ENCODE data around the gene VWA5B1.

Gene VWA5B1

GRCh38 chr1:20290624-20291597 is at the start of gene VWA5B1:
VWA5B1 (plus strand) TSS chr1:20290875; CDS start chr1:20310602, 19,727 bp downstream.
- Histone ChIP-seq H3K27ac (ENCODE audit: low read depth, low read length) (no peak within 1 kb of the TSS), H3K9me3 (ENCODE audit: control insufficient read depth, insufficient read depth, low read depth, low read length) (peaks cover 2% of the 10 kb centered on the region; the same call in 1 of the 2 replicates), H3K9ac (ENCODE audit: low read length) (peak within 1 kb of the TSS; percentile 62), H3K4me3 (ENCODE audit: low read depth, low read length) (peak within 1 kb of the TSS; percentile 51), H3K36me3 (ENCODE audit: control insufficient read depth, insufficient read depth, low read length) (no peaks in the 10 kb centered on the region), H3K27me3 (ENCODE audit: control insufficient read depth, insufficient read depth, low read length) (peaks cover 68% of the 10 kb centered on the region), H3K4me1 (ENCODE audit: control insufficient read depth, insufficient read depth, low read length) (peaks cover 17% of the 10 kb centered on the region)

- H3K9ac ChIP-seq (ENCODE audit: low read length), result no peak overlapping the region
- H3K9me3 ChIP-seq (ENCODE audit: control insufficient read depth, insufficient read depth, low read depth, low read length), result 0 out of 2 replicates have a peak, but pooled peaks cover 6% of the 10 kb centered on the region
- no peak overlapping the region for H3K27ac ChIP-seq (ENCODE audit: low read depth, low read length)
- peaks cover 20% of the 10 kb centered on the region; the same call in 1 of the 2 replicates for H3K27me3 ChIP-seq (ENCODE audit: control insufficient read depth, insufficient read depth, low read length)
- H3K36me3 ChIP-seq (ENCODE audit: control insufficient read depth, insufficient read depth, low read length), result no peaks in the 10 kb centered on the region
- H3K4me1 ChIP-seq (ENCODE audit: control insufficient read depth, insufficient read depth, low read length), result peaks cover 3% of the 10 kb centered on the region; the same call in 1 of the 2 replicates
- no peak overlapping the region for H3K4me3 ChIP-seq (ENCODE audit: low read depth, low read length)
These were observed 47.7 kb upstream of the VWA5B1 start for GRCh38 chr1:20242890-20243479.

DNA sequence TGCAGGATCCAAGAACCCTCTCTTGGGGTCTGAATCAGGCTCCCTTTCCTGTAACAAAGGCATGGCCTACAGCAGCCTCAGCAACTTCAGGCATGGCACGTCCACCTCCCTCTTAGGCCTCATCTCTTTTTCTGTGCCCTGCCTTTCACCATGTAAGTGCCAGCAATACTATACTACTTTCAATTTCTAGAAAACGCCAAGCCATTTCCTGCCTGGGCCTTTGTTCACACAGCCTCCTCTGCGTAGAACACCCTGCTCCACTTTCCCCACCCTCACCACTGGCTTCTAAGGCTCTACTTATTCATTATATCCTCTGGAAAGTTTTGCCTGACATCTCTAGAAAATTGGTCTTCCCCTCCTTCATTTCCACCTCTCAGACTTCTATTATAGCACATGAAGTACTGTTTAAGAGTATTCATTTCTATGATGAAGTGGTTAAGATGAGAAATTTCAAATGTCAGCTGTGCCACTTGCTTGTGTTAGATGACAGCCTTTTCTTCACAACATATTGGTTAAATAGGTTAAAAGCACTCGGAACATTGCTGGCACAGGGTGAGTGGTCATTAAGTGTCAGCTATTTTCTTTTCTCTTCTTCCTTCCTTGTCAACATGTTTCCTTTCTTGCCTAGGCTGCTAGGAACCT is 41.6 kb upstream of the VWA5B1 start:
- H3K9me3 ChIP-seq (ENCODE audit: control insufficient read depth, insufficient read depth, low read depth, low read length), result 0 out of 2 replicates have a peak, but pooled peaks cover 6% of the 10 kb centered on the region
- H3K4me1 ChIP-seq (ENCODE audit: control insufficient read depth, insufficient read depth, low read length), result peaks cover 3% of the 10 kb centered on the region; the same call in 1 of the 2 replicates
- H3K27ac ChIP-seq (ENCODE audit: low read depth, low read length), result no peak overlapping the region
- peaks cover 12% of the 10 kb centered on the region for H3K27me3 ChIP-seq (ENCODE audit: control insufficient read depth, insufficient read depth, low read length)
- no peak overlapping the region for H3K9ac ChIP-seq (ENCODE audit: low read length)
- H3K36me3 ChIP-seq (ENCODE audit: control insufficient read depth, insufficient read depth, low read length), result no peaks in the 10 kb centered on the region
- no peak overlapping the region for H3K4me3 ChIP-seq (ENCODE audit: low read depth, low read length)

DNA sequence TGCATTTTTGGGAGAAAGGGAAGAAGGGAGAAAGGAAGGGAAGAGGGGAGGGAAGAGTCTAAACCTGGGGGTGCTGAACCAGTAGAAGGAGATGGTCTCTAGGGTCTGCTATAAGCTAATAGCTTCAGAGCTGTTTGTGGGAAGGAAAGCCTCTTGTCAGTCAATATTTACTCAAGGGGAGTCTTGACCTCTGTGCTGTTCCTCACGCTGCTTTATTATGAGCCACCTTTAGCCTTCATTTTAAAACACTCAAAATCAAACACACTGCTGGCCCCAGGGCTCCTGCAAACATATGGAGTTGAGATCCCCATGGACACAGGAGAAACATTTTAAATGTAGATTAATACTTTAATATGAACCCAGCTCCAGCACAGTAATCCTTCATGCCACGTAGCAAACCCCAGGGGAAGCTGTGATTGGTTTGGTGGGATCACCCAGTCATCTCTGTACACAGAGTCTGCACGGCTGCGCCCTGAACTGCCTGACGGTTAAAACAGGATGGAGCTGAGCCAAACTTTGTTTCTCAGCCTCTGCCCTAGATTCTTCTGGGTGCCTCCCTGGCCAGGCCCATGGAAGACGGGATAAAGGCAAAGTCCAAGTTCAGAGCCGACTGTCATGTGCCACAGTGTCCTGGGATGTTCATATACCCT is 40.2 kb upstream of the VWA5B1 start:
- Histone ChIP-seq H3K4me3 (ENCODE audit: low read depth, low read length) (no peak overlapping the region), H3K36me3 (ENCODE audit: control insufficient read depth, insufficient read depth, low read length) (no peaks in the 10 kb centered on the region), H3K4me1 (ENCODE audit: control insufficient read depth, insufficient read depth, low read length) (peaks cover 3% of the 10 kb centered on the region; the same call in 1 of the 2 replicates), H3K9ac (ENCODE audit: low read length) (no peak overlapping the region), H3K9me3 (ENCODE audit: control insufficient read depth, insufficient read depth, low read depth, low read length) (0 out of 2 replicates have a peak, but pooled peaks cover 6% of the 10 kb centered on the region), H3K27ac (ENCODE audit: low read depth, low read length) (no peak overlapping the region), H3K27me3 (ENCODE audit: control insufficient read depth, insufficient read depth, low read length) (peaks cover 10% of the 10 kb centered on the region)

GRCh38 chr1:20252587-20252986 is 38.1 kb upstream of the VWA5B1 start:
- H3K27me3 ChIP-seq (ENCODE audit: control insufficient read depth, insufficient read depth, low read length), result peaks cover 10% of the 10 kb centered on the region
- peaks cover 6% of the 10 kb centered on the region for H3K4me1 ChIP-seq (ENCODE audit: control insufficient read depth, insufficient read depth, low read length)
- H3K27ac ChIP-seq (ENCODE audit: low read depth, low read length), result no peak overlapping the region
- no peaks in the 10 kb centered on the region for H3K9me3 ChIP-seq (ENCODE audit: control insufficient read depth, insufficient read depth, low read depth, low read length)
- no peaks in the 10 kb centered on the region for H3K36me3 ChIP-seq (ENCODE audit: control insufficient read depth, insufficient read depth, low read length)
- H3K4me3 ChIP-seq (ENCODE audit: low read depth, low read length), result no peak overlapping the region
- no peak overlapping the region for H3K9ac ChIP-seq (ENCODE audit: low read length)

- Histone ChIP-seq H3K27ac (ENCODE audit: low read depth, low read length) (no peak overlapping the region), H3K9ac (ENCODE audit: low read length) (no peak overlapping the region), H3K9me3 (ENCODE audit: control insufficient read depth, insufficient read depth, low read depth, low read length) (no peaks in the 10 kb centered on the region), H3K36me3 (ENCODE audit: control insufficient read depth, insufficient read depth, low read length) (no peaks in the 10 kb centered on the region), H3K4me1 (ENCODE audit: control insufficient read depth, insufficient read depth, low read length) (peaks cover 4% of the 10 kb centered on the region; the same call in 1 of the 2 replicates), H3K27me3 (ENCODE audit: control insufficient read depth, insufficient read depth, low read length) (peaks cover 3% of the 10 kb centered on the region; the same call in 1 of the 2 replicates), H3K4me3 (ENCODE audit: low read depth, low read length) (no peak overlapping the region)
These were observed 35.0 kb upstream of the VWA5B1 start for GRCh38 chr1:20255666-20256065.

- Histone ChIP-seq H3K4me3 (ENCODE audit: low read depth, low read length) (no peak overlapping the region), H3K27me3 (ENCODE audit: control insufficient read depth, insufficient read depth, low read length) (no peaks in the 10 kb centered on the region; the same call in 1 of the 2 replicates), H3K4me1 (ENCODE audit: control insufficient read depth, insufficient read depth, low read length) (peaks cover 4% of the 10 kb centered on the region; the same call in 1 of the 2 replicates), H3K36me3 (ENCODE audit: control insufficient read depth, insufficient read depth, low read length) (no peaks in the 10 kb centered on the region), H3K9me3 (ENCODE audit: control insufficient read depth, insufficient read depth, low read depth, low read length) (no peaks in the 10 kb centered on the region), H3K27ac (ENCODE audit: low read depth, low read length) (no peak overlapping the region), H3K9ac (ENCODE audit: low read length) (no peak overlapping the region)
These were observed 31.0 kb upstream of the VWA5B1 start for GRCh38 chr1:20259646-20260045.

GRCh38 chr1:20261095-20261494 is 29.6 kb upstream of the VWA5B1 start:
- H3K36me3 ChIP-seq (ENCODE audit: control insufficient read depth, insufficient read depth, low read length), result no peaks in the 10 kb centered on the region

DNA sequence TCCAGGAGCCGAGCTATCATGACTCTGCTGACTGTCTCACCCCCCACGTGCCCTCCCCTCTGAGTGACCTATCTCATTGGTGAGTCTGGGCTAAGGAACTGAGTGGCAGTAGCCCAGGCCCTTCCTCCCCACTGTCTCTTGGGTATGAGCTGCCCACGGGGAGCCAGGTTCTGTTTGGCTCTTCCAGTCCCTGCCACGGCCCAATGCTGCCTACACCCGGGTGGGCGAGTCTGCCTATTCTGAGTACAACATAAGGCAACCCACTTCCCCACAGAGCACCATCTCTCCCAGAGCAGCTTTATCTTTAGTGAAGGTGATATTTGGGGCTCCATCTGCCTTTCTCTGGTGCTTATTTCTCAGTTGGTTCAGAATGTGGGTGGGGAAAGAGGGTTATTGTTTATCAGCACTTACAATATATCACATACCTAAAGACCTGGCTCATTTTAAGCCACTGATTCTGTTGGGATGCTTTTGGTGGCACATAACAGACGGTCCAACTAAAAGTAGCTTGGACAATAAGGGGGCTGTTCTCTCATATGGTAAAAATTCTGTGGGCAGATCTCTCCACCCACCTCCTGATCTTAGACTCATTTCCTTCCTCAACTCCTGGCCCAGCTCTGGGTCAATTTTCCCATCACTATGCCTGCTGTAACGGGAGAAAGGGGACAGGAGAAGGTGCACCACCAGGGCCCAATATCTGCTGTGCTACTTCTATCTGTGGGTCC is 27.7 kb upstream of the VWA5B1 start:
- H3K9me3 ChIP-seq (ENCODE audit: control insufficient read depth, insufficient read depth, low read depth, low read length), result no peaks in the 10 kb centered on the region
- H3K9ac ChIP-seq (ENCODE audit: low read length), result no peak overlapping the region
- no peaks in the 10 kb centered on the region; the same call in 1 of the 2 replicates for H3K27me3 ChIP-seq (ENCODE audit: control insufficient read depth, insufficient read depth, low read length)
- H3K27ac ChIP-seq (ENCODE audit: low read depth, low read length), result no peak overlapping the region
- no peak overlapping the region for H3K4me3 ChIP-seq (ENCODE audit: low read depth, low read length)
- H3K36me3 ChIP-seq (ENCODE audit: control insufficient read depth, insufficient read depth, low read length), result no peaks in the 10 kb centered on the region
- H3K4me1 ChIP-seq (ENCODE audit: control insufficient read depth, insufficient read depth, low read length), result no peaks in the 10 kb centered on the region

More at GRCh38 chr1:20261095-20261494, 29.6 kb upstream of the VWA5B1 start:
- Histone ChIP-seq H3K27ac (ENCODE audit: low read depth, low read length) (no peak overlapping the region), H3K27me3 (ENCODE audit: control insufficient read depth, insufficient read depth, low read length) (no peaks in the 10 kb centered on the region; the same call in 1 of the 2 replicates), H3K9ac (ENCODE audit: low read length) (no peak overlapping the region), H3K4me1 (ENCODE audit: control insufficient read depth, insufficient read depth, low read length) (no peaks in the 10 kb centered on the region), H3K4me3 (ENCODE audit: low read depth, low read length) (no peak overlapping the region), H3K9me3 (ENCODE audit: control insufficient read depth, insufficient read depth, low read depth, low read length) (no peaks in the 10 kb centered on the region)

DNA sequence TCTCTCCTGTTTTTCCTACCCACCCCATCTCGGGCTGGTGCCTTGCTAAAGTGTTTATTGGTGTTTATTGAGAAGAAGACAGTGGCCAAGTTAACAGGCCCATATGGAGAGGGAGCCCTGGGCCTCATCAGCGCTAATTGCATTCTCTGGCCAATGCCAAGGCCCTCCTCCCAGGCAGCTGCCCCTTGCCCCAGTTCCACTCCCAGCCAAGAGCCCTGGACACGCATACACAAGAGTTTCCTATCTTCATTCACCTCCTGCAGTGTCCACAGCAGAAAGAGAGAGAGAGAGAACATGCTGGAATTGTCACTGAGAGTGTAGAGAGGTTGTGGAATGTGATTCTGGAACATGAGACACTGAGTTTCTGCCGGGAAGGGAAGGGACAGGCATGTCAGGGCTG is 25.4 kb upstream of the VWA5B1 start:
- no peaks in the 10 kb centered on the region for H3K36me3 ChIP-seq (ENCODE audit: control insufficient read depth, insufficient read depth, low read length)

More for the DNA sequence above, 25.4 kb upstream of the VWA5B1 start:
- Histone ChIP-seq H3K27ac (ENCODE audit: low read depth, low read length) (no peak overlapping the region), H3K9ac (ENCODE audit: low read length) (no peak overlapping the region), H3K4me1 (ENCODE audit: control insufficient read depth, insufficient read depth, low read length) (no peaks in the 10 kb centered on the region), H3K9me3 (ENCODE audit: control insufficient read depth, insufficient read depth, low read depth, low read length) (no peaks in the 10 kb centered on the region), H3K27me3 (ENCODE audit: control insufficient read depth, insufficient read depth, low read length) (no peaks in the 10 kb centered on the region; the same call in 1 of the 2 replicates), H3K4me3 (ENCODE audit: low read depth, low read length) (no peak overlapping the region)

All from HUES6 (cell line).